SK-N-SH (cell line): ENCODE results near the gene IMPACT. TPM values are rescaled to one million over a fixed set of nuclear protein-coding genes. Genes with fewer than 3 reads are reported as not detected.

Source experiments
- CTCF ChIA-PET: fragments of 300-600, 350-600 bp; formaldehyde crosslinking; extraction: SDS; loops from one replicate; lab custom pipeline; 2021; lab: Yijun Ruan, JAX
- POLR2A ChIA-PET: fragments of 350-600 bp; sonication (Branson Sonifier 250); formaldehyde crosslinking; extraction: SDS; loops from one replicate; lab custom pipeline; 2020; ENCODE audit warnings: antibody characterized with exemption, inconsistent platforms; lab: Yijun Ruan, JAX
- DNase-seq: peaks from one replicate; pipeline ENCODE4 v3.0.0; 2012
- H2AFZ ChIP-seq: fragments of 200-600 bp; sonication (generic); 2 replicates; pipeline ENCODE4 v1.8.1; 2016; ENCODE audit warnings: antibody characterized with exemption, mild to moderate bottlenecking, low read depth
- H3F3A ChIP-seq: fragments of 200-600 bp; sonication (generic); replicated peaks from 2 replicates; pipeline ENCODE3; 2016; ENCODE audit warnings: antibody characterized with exemption, mild to moderate bottlenecking; ENCODE audit not compliant: insufficient read depth
- H3K27ac ChIP-seq, 2 experiments: fragments of 200-500 bp in 1 of 2; fragments of 200-600 bp in 1 of 2; sonication (Bioruptor generic) in 1 of 2; sonication (generic), shearing (Covaris generic) in 1 of 2; 2 replicates each; pipeline versions ENCODE4 v1.5.1 to v1.6.1; 2014 to 2016; ENCODE audit warnings: low read depth in 2 of 2, inconsistent platforms in 1 of 2, low read length in 1 of 2, mild to moderate bottlenecking in 1 of 2, mixed read lengths in 1 of 2
- H3K27me3 ChIP-seq: fragments of 200-600 bp; sonication (generic), shearing (Covaris generic); 2 replicates; pipeline ENCODE4 v1.6.1; 2016; ENCODE audit warnings: mixed run types; ENCODE audit not compliant: insufficient read depth
- H3K36me3 ChIP-seq, 2 experiments: fragments of 200-500 bp in 1 of 2; fragments of 200-600 bp in 1 of 2; sonication (Bioruptor generic) in 1 of 2; sonication (generic) in 1 of 2; replicated peaks in 1 of 2; 2 replicates each; pipeline versions ENCODE3 to v1.5.1; 2014 to 2016; ENCODE audit warnings: low read length in 1 of 2, mild to moderate bottlenecking in 1 of 2; ENCODE audit not compliant: insufficient read depth in 2 of 2, control insufficient read depth in 1 of 2
- H3K4me1 ChIP-seq, 2 experiments: fragments of 200-500 bp in 1 of 2; fragments of 200-600 bp in 1 of 2; sonication (Bioruptor generic) in 1 of 2; sonication (generic), shearing (Covaris generic) in 1 of 2; 2 replicates each; pipeline versions ENCODE4 v1.5.1 to v1.6.1; 2014 to 2016; ENCODE audit warnings: low read depth in 1 of 2, low read length in 1 of 2, mixed run types in 1 of 2; ENCODE audit not compliant: insufficient read depth in 2 of 2, control insufficient read depth in 1 of 2
- H3K4me2 ChIP-seq: fragments of 200-600 bp; sonication (generic), shearing (Covaris generic); 2 replicates; pipeline ENCODE4 v1.6.1; 2017; ENCODE audit warnings: mixed run types
- H3K4me3 ChIP-seq, 2 experiments: fragments of 200-500 bp in 1 of 2; fragments of 200-600 bp in 1 of 2; sonication (Bioruptor generic) in 1 of 2; sonication (generic), shearing (Covaris generic) in 1 of 2; 2 replicates each; pipeline versions ENCODE4 v1.5.1 to v1.8.1; 2014 to 2016; ENCODE audit warnings: low read depth in 2 of 2, inconsistent platforms in 1 of 2, low read length in 1 of 2, mild to moderate bottlenecking in 1 of 2, mixed read lengths in 1 of 2, moderate library complexity in 1 of 2
- H3K79me2 ChIP-seq: fragments of 200-600 bp; sonication (generic); 2 replicates; pipeline ENCODE4 v1.8.1; 2017; ENCODE audit warnings: mild to moderate bottlenecking; ENCODE audit not compliant: insufficient read depth
- H3K9ac ChIP-seq: fragments of 200-600 bp; sonication (generic); 2 replicates; pipeline ENCODE4 v1.6.1; 2017; ENCODE audit warnings: mixed run types
- H3K9me2 ChIP-seq: fragments of 200-600 bp; sonication (generic); 2 replicates; pipeline ENCODE4 v1.6.1; 2017; ENCODE audit warnings: mixed run types
- H3K9me3 ChIP-seq: fragments of 200-600 bp; sonication (generic); 2 replicates; pipeline ENCODE4 v1.6.1; 2017; ENCODE audit warnings: mixed run types, mild to moderate bottlenecking, moderate library complexity
- H4K20me1 ChIP-seq: fragments of 200-600 bp; sonication (generic); 2 replicates; pipeline ENCODE4 v1.6.1; 2017; ENCODE audit warnings: mild to moderate bottlenecking, mixed run types; ENCODE audit not compliant: insufficient read depth
- CHD2 ChIP-seq: fragments of 150-350 bp; IDR thresholded peaks from 2 replicates; pipeline ENCODE4 v1.6.1; 2018; ENCODE audit warnings: low read length; ENCODE audit not compliant: partially characterized antibody
- CTCF ChIP-seq: fragments of 200-600 bp; sonication (generic); IDR thresholded peaks from 2 replicates; pipeline ENCODE4 v1.6.1; 2017; ENCODE audit warnings: antibody characterized with exemption, mild to moderate bottlenecking, moderate library complexity
- ELF1 ChIP-seq: IDR thresholded peaks from 2 replicates; pipeline ENCODE4 v1.4.0; 2012
- EZH2phosphoT487 ChIP-seq: fragments of 200-600 bp; sonication (generic); IDR thresholded peaks from 2 replicates; pipeline ENCODE4 v1.6.1; 2017; ENCODE audit warnings: low read depth, mixed run types, mild to moderate bottlenecking, antibody characterized with exemption, moderate library complexity, borderline replicate concordance
- FOSL2 ChIP-seq: IDR thresholded peaks from 2 replicates; pipeline ENCODE4 v1.4.0; 2012; ENCODE audit warnings: low read depth, mild to moderate bottlenecking, moderate library complexity, borderline replicate concordance
- FOXJ3 ChIP-seq: sonication (generic); formaldehyde crosslinking; IDR thresholded peaks from 2 replicates; pipeline ENCODE4 v1.5.1; 2020; ENCODE audit warnings: mild to moderate bottlenecking, missing genetic modification reagents
- GATA2 ChIP-seq: sonication (generic); formaldehyde crosslinking; IDR thresholded peaks from 2 replicates; pipeline ENCODE4 v1.5.0; 2020; ENCODE audit warnings: mild to moderate bottlenecking, missing genetic modification reagents
- JUND ChIP-seq: IDR thresholded peaks from 2 replicates; pipeline ENCODE4 v1.4.0; 2012
- MAX ChIP-seq: IDR thresholded peaks from 2 replicates; pipeline ENCODE4 v1.4.0; 2012; ENCODE audit warnings: low read depth
- NFIC ChIP-seq: IDR thresholded peaks from 2 replicates; pipeline ENCODE4 v1.4.0; 2012; ENCODE audit warnings: borderline replicate concordance
- PBX3 ChIP-seq: IDR thresholded peaks from 2 replicates; pipeline ENCODE4; 2012
- POLR2AphosphoS5 ChIP-seq: IDR thresholded peaks from 2 replicates; pipeline ENCODE4 v1.6.1; 2012; ENCODE audit warnings: low read depth, low read length
- RAD21 ChIP-seq: IDR thresholded peaks from 2 replicates; pipeline ENCODE4 v1.6.1; 2012; ENCODE audit warnings: mild to moderate bottlenecking, low read length
- RCOR1 ChIP-seq: fragments of 150-350 bp; IDR thresholded peaks from 2 replicates; pipeline ENCODE4 v1.6.1; 2017; ENCODE audit warnings: antibody characterized with exemption, low read length
- REST ChIP-seq: IDR thresholded peaks from 2 replicates; pipeline ENCODE4 v1.6.1; 2012; ENCODE audit warnings: mild to moderate bottlenecking, low read depth, low read length, moderate library complexity
- RFX5 ChIP-seq: IDR thresholded peaks from 2 replicates; pipeline ENCODE4 v1.6.1; 2012; ENCODE audit warnings: mild to moderate bottlenecking, improper control_type of control experiment, low read length
- SIN3A ChIP-seq: IDR thresholded peaks from 2 replicates; pipeline ENCODE4 v1.6.1; 2012; ENCODE audit warnings: low read depth, mild to moderate bottlenecking, low read length, moderate library complexity, borderline replicate concordance
- SMC3 ChIP-seq: IDR thresholded peaks from 2 replicates; pipeline ENCODE4 v1.6.1; 2012; ENCODE audit warnings: low read depth, low read length, improper control_type of control experiment
- TAF1 ChIP-seq: IDR thresholded peaks from 2 replicates; pipeline ENCODE4 v1.6.1; 2012; ENCODE audit warnings: low read depth, mild to moderate bottlenecking, low read length, moderate library complexity, borderline replicate concordance
- TCF12 ChIP-seq: IDR thresholded peaks from 2 replicates; pipeline ENCODE4 v1.4.0; 2012
- TEAD4 ChIP-seq: IDR thresholded peaks from 2 replicates; pipeline ENCODE4 v1.4.0; 2012; ENCODE audit warnings: mild to moderate bottlenecking, borderline replicate concordance; ENCODE audit not compliant: insufficient read depth
- USF1 ChIP-seq: IDR thresholded peaks from 2 replicates; pipeline ENCODE4 v1.4.0; 2012; ENCODE audit warnings: low read depth, borderline replicate concordance
- YY1 ChIP-seq: IDR thresholded peaks from 2 replicates; pipeline ENCODE4 v1.4.0; 2012; ENCODE audit warnings: low read depth, mild to moderate bottlenecking
- ZBTB33 ChIP-seq: IDR thresholded peaks from 2 replicates; pipeline ENCODE4 v1.4.0; 2012; ENCODE audit warnings: low read depth, borderline replicate concordance
- WGBS: methylation state at CpG from one replicate; pipeline ENCODE4 v1.1.6; 2017; ENCODE audit warnings: low lambda C conversion rate; 5-methylcytosine and 5-hydroxymethylcytosine counted together
- polyA plus RNA-seq, 3 experiments: library from polyadenylated mRNA; depleted of rRNA; stranded (reverse); fragments of >200 nt; gene quantifications; 2 replicates each; pipeline ENCODE4 v1.2.3, GENCODE V29; 2012

The IMPACT gene
- polyA plus RNA-seq, 1 of the 3 experiments (the other 2 are of a cell fraction) = 13.0 TPM

GRCh38 chr18:24397131-24397693 lies 29.3 kb upstream of the IMPACT start:
- CTCF ChIA-PET = interaction anchor here (0.7 to 2.3 kb wide), 11 partner anchors 10 to 92 kb away, joined by 3 to 10 read pairs (median 3); no protein-coding TSS in a partner anchor
- Histone ChIP-seq H3F3A (peaks cover 15% of the 10 kb centered on the region), H3K36me3 (no peaks in the 10 kb centered on the region), H3K4me1 (peaks cover 3 to 7% of the 10 kb centered on the region in 2 experiments; a peak in 3 of 4 replicates), H3K27ac (peak overlapping the region; percentile 54 to 92), H3K79me2 (peaks cover 9% of the 10 kb centered on the region; the same call in 1 of the 2 replicates), H3K9me2 (no peaks in the 10 kb centered on the region), H2AFZ (peak overlapping the region; percentile 86), H3K4me2 (peak overlapping the region; percentile 83), H4K20me1 (no peaks in the 10 kb centered on the region), H3K27me3 (no peaks in the 10 kb centered on the region), H3K9ac (peak overlapping the region; percentile 82), H3K4me3 (peak overlapping the region; percentile 87 to 93), H3K9me3 (no peaks in the 10 kb centered on the region)
- WGBS = 3% methylated on average over 13 of the region's 50 CpGs
- DNase-seq = peak; percentile 60
- POLR2A ChIA-PET = interaction anchor here (0.9 to 1.5 kb wide), 5 partner anchors 8 to 30 kb away, joined by 4 to 11 read pairs (median 5); partner anchors contain the start of gene IMPACT
- no peak for TF ChIP-seq ZBTB33
- 0 out of 2 replicates have a peak, but pooled peaks have one; percentile 26 for TF ChIP-seq YY1
- TF ChIP-seq TCF12 = no peak
- no peak for TF ChIP-seq JUND
- no peak for TF ChIP-seq NFIC
- TF ChIP-seq PBX3 = no peak
- no peak for TF ChIP-seq RAD21
- TF ChIP-seq TEAD4 = no peak
- TF ChIP-seq ELF1 = no peak
- no peak for TF ChIP-seq EZH2phosphoT487
- peak; percentile 60; the same call in 1 of the 2 replicates for TF ChIP-seq SIN3A
- peak; percentile 94 for TF ChIP-seq MAX
- no peak for TF ChIP-seq TAF1
- no peak for TF ChIP-seq RFX5
- TF ChIP-seq USF1 = peak; percentile 81
- peak; percentile 39 for TF ChIP-seq POLR2AphosphoS5
- no peak for TF ChIP-seq FOSL2
- TF ChIP-seq SMC3 = no peak
- TF ChIP-seq REST = no peak
- no peak for TF ChIP-seq FOXJ3
- TF ChIP-seq GATA2 = no peak
- TF ChIP-seq RCOR1 = no peak
- no peak for TF ChIP-seq CTCF
- TF ChIP-seq CHD2 = no peak
